WTC11 (cell line): ENCODE results near the gene TEN1. TPM values are rescaled to one million over a fixed set of nuclear protein-coding genes. Genes with fewer than 3 reads are reported as not detected.

Experiments
- ATAC-seq: fragments of 200-7000 bp; cut with Tn5 transposase; 2 replicates; pipeline ENCODE4 v1.10.0; 2021; ENCODE audit warnings: mild to moderate bottlenecking, moderate library complexity
- CTCF ChIA-PET: fragments of 300-600 bp; sonication (Branson Sonifier 250); formaldehyde crosslinking; loops from one replicate; lab custom pipeline; 2021; ENCODE audit warnings: antibody characterized with exemption; lab: Charles Lee
- POLR2A ChIA-PET: fragments of 350-600 bp; sonication (Branson Sonifier 250); formaldehyde crosslinking; loops from one replicate; lab custom pipeline; 2021; ENCODE audit warnings: antibody characterized with exemption; lab: Charles Lee
- DNase-seq: peaks from one replicate; pipeline ENCODE4 v3.0.0; 2021; ENCODE audit warnings: low spot score
- H3K27ac Mint-ChIP-seq: 2 replicates; pipeline ENCODE4 v1.8.0; 2021; ENCODE audit warnings: mixed read lengths
- H3K27me3 Mint-ChIP-seq: 2 replicates; pipeline ENCODE4 v1.8.0; 2021; ENCODE audit warnings: low read depth, mild to moderate bottlenecking, moderate library complexity, mixed read lengths
- H3K36me3 Mint-ChIP-seq: 2 replicates; pipeline ENCODE4 v1.8.0; 2021; ENCODE audit warnings: mixed read lengths
- H3K4me1 Mint-ChIP-seq: 2 replicates; pipeline ENCODE4 v1.8.0; 2022; ENCODE audit warnings: mixed read lengths
- H3K4me3 Mint-ChIP-seq: 2 replicates; pipeline ENCODE4 v1.8.0; 2021; ENCODE audit warnings: mild to moderate bottlenecking, moderate library complexity, mixed read lengths
- H3K9me3 Mint-ChIP-seq: 2 replicates; pipeline ENCODE4 v1.8.0; 2021; ENCODE audit warnings: mixed read lengths
- AR ChIP-seq: fragments of 250-450 bp; sonication (Bioruptor Pico); IDR thresholded peaks from 2 replicates; pipeline ENCODE4 v1.9.0; 2021; ENCODE audit warnings: mild to moderate bottlenecking
- CREB1 ChIP-seq: sonication (generic); formaldehyde crosslinking; IDR thresholded peaks from 2 replicates; pipeline ENCODE4 v1.8.0; 2023; ENCODE audit warnings: mild to moderate bottlenecking, missing genetic modification reagents
- GABPB1 ChIP-seq: sonication (generic); formaldehyde crosslinking; IDR thresholded peaks from 2 replicates; pipeline ENCODE4 v1.8.1; 2023; ENCODE audit warnings: mild to moderate bottlenecking, missing genetic modification reagents
- GRHL2 ChIP-seq: fragments of 250-450 bp; sonication (Bioruptor Pico); IDR thresholded peaks from 2 replicates; pipeline ENCODE4 v1.8.0; 2022; ENCODE audit warnings: mild to moderate bottlenecking, moderate library complexity; ENCODE audit not compliant: insufficient replicate concordance, severe bottlenecking
- NFATC4 ChIP-seq: fragments of 250-450 bp; sonication (Bioruptor Pico); IDR thresholded peaks from 2 replicates; pipeline ENCODE4 v1.9.0; 2021; ENCODE audit warnings: mild to moderate bottlenecking
- SOX15 ChIP-seq: fragments of 250-450 bp; sonication (Bioruptor Pico); IDR thresholded peaks from 2 replicates; pipeline ENCODE4 v1.9.0; 2021; ENCODE audit warnings: mild to moderate bottlenecking
- ZNF138 ChIP-seq: sonication (generic); formaldehyde crosslinking; conservative IDR thresholded peaks from 2 replicates; pipeline ENCODE4 v1.8.1; 2022; ENCODE audit warnings: mild to moderate bottlenecking, moderate library complexity, missing genetic modification reagents
- ZNF317 ChIP-seq: sonication (generic); formaldehyde crosslinking; IDR thresholded peaks from 2 replicates; pipeline ENCODE4 v1.8.1; 2023; ENCODE audit warnings: low read depth, mild to moderate bottlenecking, moderate library complexity, missing genetic modification reagents, borderline replicate concordance
- ZNF425 ChIP-seq: fragments of 250-450 bp; sonication (Bioruptor Pico); conservative IDR thresholded peaks from 2 replicates; pipeline ENCODE4 v1.9.0; 2021; ENCODE audit warnings: mild to moderate bottlenecking
- ZNF671 ChIP-seq: fragments of 250-450 bp; sonication (Bioruptor Pico); IDR thresholded peaks from 2 replicates; pipeline ENCODE4 v1.8.0; 2021; ENCODE audit warnings: mild to moderate bottlenecking
- ZSCAN18 ChIP-seq: fragments of 250-450 bp; sonication (Bioruptor Pico); IDR thresholded peaks from 2 replicates; pipeline ENCODE4 v2.1.2; 2022; ENCODE audit warnings: mild to moderate bottlenecking, moderate library complexity
- total RNA-seq: library from RNA; stranded (reverse); gene quantifications from 3 replicates; pipeline ENCODE4 v1.2.3, GENCODE V29; 2021

Gene TEN1
- total RNA-seq, 1 experiment from 2014 or later = 15.6 TPM

GRCh38 chr17:75994802-75995370 lies 15.8 kb downstream of the TEN1 start (continued):
- no peak for TF ChIP-seq AR (CRISPR knock-in tag)
- no peak for TF ChIP-seq ZSCAN18 (CRISPR knock-in tag)

DNA sequence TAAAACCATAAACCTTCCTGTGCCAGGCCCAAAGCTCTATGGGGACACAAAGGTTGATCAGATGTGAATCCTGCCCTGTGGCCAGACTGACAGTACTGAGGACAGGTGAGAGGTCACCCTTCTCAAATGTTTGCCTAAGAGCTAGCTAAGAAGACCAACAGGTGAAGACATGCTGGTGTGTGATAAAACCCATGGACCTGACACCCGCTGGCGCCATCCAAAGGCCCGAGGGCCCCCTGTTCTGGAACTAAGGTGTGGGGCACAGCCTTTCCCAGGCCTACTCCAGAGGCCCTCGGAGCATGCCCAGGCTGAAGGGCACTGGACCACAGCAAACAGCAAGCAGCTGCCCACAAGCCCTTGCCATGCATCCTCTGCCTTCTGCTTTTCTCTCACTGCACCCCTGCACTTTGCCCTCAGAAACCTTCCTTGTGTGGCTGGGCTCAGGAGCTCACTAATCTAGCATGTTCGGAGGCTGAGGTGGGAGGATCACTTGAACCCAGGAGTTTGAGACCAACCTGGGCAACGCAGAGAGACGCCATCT lies 16.4 kb downstream of the TEN1 start:
- no peak for ATAC-seq
- H3K27ac Mint-ChIP-seq = no peak overlapping the region
- no peaks in the 10 kb centered on the region for H3K9me3 Mint-ChIP-seq
- H3K4me1 Mint-ChIP-seq = peaks cover 14% of the 10 kb centered on the region
- CTCF ChIA-PET = interaction anchor here (0.7 to 1.8 kb wide), 3 partner anchors 68 to 284 kb away, joined by 3 to 6 read pairs (median 3); partner anchors contain the start of gene MRPL38
- POLR2A ChIA-PET = no interaction called here
- H3K36me3 Mint-ChIP-seq = peaks cover 18% of the 10 kb centered on the region
- no peak for TF ChIP-seq GRHL2
- TF ChIP-seq NFATC4 = no peak
- no peak for TF ChIP-seq AR (CRISPR knock-in tag)
- no peak for TF ChIP-seq ZNF317
- no peak overlapping the region for H3K4me3 Mint-ChIP-seq
- DNase-seq = no peak
- H3K27me3 Mint-ChIP-seq = no peaks in the 10 kb centered on the region

GRCh38 chr17:75996665-75997590 lies 17.9 kb downstream of the TEN1 start:
- ChIA-PET POLR2A (no interaction called here), CTCF (interaction anchor here (0.5 to 6.0 kb wide), 10 partner anchors 9 to 343 kb away, joined by 3 to 112 read pairs (median 5); partner anchors contain the start of gene MRPL38)
- Mint-ChIP-seq H3K4me3 (no peak overlapping the region), H3K36me3 (peaks cover 10% of the 10 kb centered on the region), H3K27me3 (no peaks in the 10 kb centered on the region), H3K27ac (peak overlapping the region; percentile 76), H3K9me3 (no peaks in the 10 kb centered on the region), H3K4me1 (peaks cover 14% of the 10 kb centered on the region)
- DNase-seq = no peak
- TF ChIP-seq ZNF671 (CRISPR knock-in tag) (no peak), GABPB1 (CRISPR knock-in tag) (peak; percentile 42; the same call in 1 of the 2 replicates)
- no peak for ATAC-seq

- H3K4me3 Mint-ChIP-seq = no peak overlapping the region
- H3K27me3 Mint-ChIP-seq = no peaks in the 10 kb centered on the region
- TF ChIP-seq ZNF138 (CRISPR knock-in tag) (no peak), ZNF425 (no peak), CREB1 (CRISPR knock-in tag) (no peak), SOX15 (no peak)
- TF ChIP-seq, all 79 proteins: peak for 0
- H3K36me3 Mint-ChIP-seq = peaks cover 1% of the 10 kb centered on the region
- ChIA-PET POLR2A (no interaction called here), CTCF (interaction anchor here (0.7 to 6.0 kb wide), 7 partner anchors 13 to 281 kb away, joined by 3 to 112 read pairs (median 4); partner anchors contain the start of genes MRPL38 and SRP68)
- H3K9me3 Mint-ChIP-seq = no peaks in the 10 kb centered on the region
- peaks cover 14% of the 10 kb centered on the region for H3K4me1 Mint-ChIP-seq
- DNase-seq (no peak), ATAC-seq (no peak)
- no peak overlapping the region; the same call in 1 of the 2 replicates for H3K27ac Mint-ChIP-seq
Observed at GRCh38 chr17:75998327-75998795, 19.3 kb downstream of the TEN1 start.
